HG02981 (cell line): ENCODE data around the gene ARMH3.

ENCODE experiments used
- ATAC-seq: cut with Tn5 transposase; IDR thresholded peaks from one replicate; pipeline ENCODE4 v1.9.1; 2021; ENCODE audit warnings: mild to moderate bottlenecking, moderate library complexity; ENCODE audit not compliant: unreplicated experiment

ARMH3 gene

DNA sequence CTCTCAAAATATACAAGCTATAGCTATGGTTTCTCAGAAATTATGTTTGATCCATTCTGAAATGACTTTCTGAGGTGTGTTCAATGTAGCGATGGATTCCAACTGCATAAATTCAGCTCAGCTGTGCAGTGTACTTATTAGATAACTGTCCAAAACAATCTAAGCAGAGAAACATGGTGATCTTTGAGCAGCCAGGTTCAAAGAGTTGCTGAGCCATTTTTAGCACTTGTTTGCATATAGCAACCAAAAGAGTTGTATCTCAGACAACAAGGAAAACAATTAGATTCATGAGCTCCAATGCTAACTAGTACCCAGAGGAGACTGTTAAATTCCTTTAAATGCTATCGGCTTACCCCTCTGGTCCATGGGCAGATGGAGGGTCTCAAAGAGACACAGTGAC is 196.4 kb downstream of the ARMH3 start:
- ATAC-seq, result no peak

DNA sequence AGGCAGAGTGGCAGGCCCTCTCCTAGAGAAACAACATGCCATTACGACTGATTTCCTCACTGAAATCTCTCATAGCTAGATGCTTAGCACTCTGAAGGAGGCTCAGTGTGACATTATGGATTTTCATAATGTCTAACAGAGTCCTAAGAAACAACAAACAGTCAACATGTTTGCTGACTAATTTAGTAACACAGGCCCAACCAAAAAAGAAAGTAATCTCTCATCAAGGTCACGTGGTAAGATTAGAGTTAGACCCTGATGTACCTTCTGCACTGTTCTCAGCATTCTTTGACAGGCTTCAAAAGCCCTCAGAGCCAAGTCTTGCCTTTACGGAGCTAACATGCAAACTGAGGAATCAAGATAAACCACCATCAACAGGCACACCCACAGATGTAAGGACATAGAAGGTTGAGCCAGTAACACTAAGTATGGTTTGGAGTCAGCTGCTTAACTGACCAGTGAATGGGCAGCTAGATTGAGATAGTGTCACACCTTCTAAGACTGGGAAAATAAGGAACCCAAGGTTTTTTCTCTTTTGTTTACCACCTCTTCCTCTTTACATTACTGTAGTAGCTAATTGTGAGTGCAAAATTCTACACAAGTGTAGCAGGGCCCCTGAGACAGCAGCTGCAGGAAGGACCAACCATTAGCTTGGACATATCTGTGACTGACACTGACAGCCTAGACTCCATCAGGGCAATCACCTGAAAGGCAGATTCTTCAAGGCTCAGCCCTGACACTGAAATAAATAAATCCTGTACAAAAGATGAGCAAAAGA is 197.1 kb downstream of the ARMH3 start:
- ATAC-seq, result peak; percentile 80

DNA sequence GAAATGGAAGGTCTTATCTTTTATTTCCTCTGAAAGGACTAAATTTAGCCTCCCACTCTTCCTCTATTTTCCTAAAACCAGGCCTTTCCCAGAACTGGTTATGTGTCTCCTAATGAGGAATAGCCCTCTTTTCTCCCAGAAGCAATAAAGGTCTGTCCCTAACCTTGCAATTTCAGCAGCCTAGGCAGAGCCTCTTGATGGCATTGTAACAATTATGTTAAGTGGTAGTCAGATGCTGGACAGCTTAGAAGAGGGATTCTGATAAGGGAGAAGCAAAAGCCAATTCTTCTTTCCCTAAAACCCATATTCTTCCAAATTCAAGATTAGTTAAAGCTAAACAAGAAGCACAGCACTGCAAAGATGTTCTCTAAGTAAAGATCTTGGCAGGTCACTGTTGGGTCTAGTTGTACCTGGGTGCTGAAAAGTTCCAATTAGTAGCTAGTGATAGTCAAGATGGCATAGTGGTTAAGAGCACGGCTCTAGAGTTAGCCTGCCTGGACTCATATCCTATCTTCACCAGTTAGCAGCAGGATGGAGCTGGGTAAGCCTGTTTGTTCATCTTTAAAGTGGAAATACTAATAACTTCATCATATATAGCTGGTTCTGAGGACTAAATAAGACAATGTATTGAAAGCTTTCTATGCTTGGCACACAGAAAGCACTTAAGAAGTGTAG is 198.0 kb downstream of the ARMH3 start:
- no peak for ATAC-seq

DNA sequence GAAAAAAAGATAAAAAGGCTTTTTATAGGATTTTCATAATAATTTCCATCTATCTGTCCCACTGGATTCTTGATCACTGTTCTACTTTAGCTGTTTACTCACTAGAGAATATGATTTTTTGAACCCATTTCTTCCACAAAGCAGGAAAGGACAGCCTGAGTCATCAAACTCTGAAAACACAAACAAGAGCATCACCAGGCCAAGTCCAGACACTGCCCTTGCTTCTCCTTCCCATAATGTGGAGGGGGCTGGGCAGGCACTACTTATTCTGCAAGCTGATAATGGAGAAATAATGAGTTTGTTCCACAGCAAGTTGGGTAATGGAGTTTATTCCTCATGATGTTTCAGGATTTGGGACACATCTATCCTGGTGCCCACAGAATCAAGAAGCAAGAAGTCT is 199.3 kb downstream of the ARMH3 start:
- ATAC-seq, result no peak

DNA sequence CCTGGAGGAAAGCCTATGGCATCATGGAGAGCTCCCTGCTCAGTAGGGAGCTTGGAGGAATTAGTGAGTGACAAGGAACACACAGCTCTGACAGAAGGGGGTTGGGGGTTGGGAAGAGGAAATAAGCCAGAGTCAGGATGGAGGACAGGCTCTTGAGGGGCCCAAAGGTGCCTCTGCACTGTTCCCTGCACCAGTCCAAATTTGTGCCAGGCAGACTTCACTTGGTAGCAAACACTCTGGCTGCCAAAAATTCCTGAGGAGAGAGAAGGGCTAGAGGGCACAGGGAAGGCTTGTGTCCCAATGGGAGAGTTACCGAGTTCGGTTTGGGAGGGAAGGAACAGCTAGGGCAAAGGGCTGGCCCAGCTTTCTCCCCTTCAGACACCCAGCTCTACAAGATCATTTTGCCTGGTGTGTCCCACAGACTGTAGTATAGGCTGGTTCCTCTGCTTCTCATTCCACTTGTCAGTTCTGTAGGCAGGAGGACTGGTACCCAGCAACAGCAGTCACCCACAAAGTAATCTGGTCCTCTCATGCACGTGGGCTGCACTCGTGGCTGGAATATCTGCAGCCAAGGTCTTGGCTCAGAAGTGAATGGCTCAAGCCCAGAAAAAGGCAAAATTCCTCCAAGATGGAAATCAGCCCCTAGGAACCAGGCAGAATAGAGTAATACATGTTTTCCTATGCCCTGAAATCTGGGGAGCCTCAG is 204.4 kb downstream of the ARMH3 start:
- no peak for ATAC-seq

DNA sequence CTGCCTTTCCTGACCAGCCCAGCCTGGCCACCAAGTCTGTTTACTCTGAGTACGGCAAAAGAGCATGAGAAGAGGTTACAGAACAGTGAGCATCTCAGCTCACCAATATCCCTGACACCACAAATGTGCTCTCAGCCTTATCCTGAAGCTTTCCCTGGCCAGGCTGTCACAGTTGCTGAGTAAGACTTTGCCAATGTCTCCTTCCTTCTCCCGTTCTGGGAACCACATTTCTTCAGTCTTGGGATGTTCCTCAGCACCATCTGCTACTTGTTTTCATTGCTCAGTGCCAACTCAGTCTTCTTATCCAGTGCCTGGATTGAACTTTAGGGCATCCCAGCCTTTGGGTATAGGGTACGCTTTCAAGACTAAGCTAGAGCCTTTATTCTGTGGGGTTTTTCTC is 205.2 kb downstream of the ARMH3 start:
- ATAC-seq, result no peak

DNA sequence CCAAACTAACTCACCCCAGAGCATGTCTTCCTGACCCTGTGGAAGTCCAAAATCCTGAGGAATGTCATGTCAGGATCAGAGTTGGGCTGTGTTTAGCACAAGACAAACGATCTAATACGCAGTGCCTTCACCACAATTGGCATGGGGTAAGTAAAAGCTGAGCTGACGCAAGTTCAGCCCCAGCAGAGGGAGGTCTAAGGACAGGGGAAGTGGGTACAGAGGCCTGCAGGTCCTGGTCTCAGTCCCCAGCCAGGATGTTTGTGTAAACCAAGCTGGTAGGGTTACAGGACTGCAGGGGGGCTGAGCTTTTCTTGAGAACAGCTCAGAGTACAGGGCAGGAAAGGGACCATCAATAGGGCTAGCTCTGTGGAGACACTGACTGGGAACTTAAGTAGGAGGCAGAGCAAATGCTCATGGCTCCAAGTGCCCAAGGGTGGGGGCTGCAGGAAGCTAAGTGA is 207.1 kb downstream of the ARMH3 start:
- ATAC-seq, result no peak

DNA sequence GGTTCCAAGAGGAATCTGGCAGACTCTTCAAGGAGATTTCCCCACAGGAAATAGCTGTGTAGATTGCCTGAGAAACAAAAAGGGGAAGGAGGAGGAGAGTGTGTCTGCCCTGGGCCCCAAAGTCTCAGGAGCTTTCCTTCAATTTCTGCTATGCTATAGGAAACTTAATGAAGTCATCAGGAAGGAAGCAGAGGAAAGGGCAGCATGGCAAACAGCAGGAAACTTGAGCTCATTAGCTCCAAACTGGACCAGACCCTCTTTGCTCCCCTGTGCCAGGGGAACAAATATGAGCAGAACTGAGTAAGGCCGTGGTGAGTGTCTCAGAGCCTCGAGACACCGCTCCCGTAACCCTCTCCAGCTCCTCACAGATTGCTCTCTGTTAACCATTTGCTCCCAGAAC is 207.6 kb downstream of the ARMH3 start:
- ATAC-seq, result no peak

DNA sequence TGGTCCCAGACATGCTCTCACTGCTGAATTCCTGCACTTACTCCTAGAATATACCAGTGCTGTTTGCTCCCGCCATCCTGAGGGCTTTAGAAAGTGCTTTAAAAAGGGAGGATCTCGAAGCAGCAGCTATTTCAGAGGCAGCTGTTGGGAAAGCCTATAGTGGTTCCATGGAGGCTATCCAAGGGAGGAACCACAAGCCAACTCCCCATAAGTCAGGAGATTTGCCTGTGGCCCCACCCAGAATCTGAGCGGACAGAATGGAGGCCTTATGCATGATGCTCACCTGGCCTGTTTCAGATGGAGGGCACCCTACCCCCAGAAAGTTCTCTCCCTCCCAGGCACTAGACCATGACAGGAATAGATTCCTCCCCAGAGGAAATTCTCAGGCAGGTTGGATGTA is 210.1 kb downstream of the ARMH3 start:
- ATAC-seq, result no peak

DNA sequence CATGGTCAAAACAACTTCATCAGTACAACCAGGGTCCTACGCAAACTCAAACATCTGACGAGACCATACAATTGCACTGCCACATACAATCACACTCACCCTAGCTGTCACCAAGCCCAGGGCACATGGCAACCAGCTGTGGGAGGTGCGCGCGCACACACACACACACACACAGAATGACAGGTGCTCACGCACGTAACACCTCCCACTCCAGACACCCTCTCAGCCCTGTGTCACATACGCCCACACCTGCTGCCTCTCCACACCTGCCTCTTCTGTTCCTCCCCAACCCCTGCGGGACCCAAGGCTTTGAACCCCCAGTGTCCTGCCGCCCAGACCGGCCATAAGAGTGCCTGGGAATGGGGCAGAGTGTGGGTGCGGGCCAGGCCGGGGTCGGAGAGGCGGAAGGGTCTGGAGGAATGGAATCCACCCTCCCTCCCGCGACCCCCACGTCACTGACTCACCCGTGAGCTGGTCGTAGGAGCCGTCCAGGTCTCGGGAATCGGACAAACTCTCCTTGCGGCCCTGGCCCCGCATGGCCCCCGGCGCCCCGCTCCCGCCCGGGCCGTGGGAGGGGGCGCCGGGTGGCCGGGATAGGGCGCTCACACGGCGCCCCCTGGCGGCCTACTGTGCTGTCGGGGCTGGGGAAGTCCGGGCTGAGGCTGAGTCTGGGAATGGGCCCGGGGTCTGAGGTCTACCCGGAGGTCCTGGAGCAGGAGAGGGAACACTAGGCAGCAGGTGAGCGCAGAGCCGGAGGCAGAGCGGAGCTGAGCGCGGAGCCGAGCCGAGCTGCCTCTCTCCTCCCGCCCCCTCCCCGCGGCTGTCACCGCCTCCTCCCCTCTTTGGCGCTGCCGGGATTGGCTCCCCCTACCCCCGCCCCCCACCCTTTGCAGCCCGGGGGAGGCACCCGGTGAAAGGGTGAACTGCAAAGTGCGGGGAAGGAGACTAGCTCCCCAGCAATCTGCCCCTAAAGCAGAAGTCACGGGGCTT is 212.6 kb downstream of the ARMH3 start, which contains the start of gene KCNIP2:
Gene KCNIP2 (minus strand): TSS at position 769 of the 990 bp plus-strand sequence. CDS start 232 bp downstream, at position 537.
- ATAC-seq, result no peak

DNA sequence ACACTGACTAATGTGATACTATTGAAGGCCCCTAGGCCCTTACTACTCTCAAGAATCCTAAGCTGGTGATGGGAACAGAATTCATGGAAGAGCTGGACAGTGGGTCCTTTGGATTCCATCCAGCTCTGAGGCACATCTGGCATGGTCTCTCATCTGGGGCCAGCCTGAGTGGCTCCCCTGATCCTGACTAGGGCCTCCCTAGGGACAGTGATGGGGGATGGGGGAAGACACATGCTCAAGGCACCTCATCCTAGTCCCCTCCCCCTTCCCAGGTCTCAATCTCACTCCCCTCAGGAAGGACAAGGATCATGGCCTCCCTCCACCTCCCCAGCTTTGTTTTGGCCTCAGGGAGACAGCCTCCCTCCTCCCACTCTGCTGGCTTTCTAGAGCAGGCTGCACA is 214.1 kb downstream of the ARMH3 start:
- no peak for ATAC-seq

DNA sequence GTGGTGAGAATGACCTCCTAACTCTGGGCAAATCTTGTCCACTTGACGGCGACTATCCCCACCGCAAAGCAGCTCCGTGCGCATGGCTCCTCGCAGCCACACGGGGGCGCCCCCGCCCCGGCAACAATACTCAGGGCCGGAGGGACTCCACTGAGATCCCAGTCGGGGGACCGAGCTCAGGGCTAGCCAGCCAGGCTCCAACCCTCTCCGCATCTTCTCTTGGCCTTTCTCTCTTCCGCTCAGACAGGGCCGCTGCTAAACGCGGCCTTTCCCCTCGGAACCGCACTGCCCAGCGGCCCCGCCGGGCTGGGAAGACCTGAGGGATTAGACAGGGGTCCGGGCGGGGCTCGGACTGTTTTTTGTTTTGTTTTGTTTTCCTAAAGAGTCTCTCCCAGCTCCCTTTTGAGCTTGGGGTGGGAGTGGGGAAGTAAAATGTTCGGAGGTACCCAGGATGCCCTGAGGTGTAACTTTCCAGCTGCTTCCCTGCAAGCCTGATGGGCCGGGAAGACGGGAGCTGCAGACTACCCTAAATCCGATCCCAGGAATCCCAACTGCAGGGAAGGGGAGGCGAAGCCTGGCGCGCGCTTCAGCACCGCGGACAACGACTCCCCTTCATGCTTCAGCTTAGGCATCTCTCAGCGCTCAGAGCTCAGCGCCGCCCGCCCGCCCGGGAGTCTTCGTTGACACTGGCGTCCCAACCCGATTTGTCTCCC is 215.1 kb downstream of the ARMH3 start:
- peak; percentile 59 for ATAC-seq

DNA sequence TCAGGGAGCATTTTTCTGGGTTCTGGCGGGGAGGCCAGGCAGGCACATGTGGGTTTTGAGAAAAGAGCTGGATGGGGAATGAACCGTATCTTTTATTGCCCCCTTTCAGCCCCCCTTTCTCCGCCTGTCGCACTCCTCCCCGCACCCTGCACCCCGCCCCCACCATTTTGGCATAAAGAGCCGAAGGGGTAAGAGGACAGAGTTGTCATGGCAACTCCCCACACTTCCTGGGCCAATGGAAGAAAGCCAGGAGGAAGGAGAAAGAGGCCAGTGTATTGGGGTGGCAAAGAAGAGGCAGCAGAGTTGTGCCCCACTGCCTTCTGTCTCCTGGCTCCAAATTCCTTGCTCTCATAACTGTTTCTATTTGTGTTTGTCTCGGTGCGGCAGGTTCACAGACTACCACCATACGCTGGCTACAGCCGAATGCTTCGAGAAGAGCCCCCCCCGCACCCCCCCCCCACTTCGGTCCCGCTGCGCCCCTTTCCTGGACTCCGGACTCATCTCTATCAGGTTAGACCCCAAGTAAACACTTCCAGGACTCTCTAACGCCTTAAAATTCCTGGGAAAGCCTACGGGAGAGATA is 215.8 kb downstream of the ARMH3 start:
- no peak for ATAC-seq

DNA sequence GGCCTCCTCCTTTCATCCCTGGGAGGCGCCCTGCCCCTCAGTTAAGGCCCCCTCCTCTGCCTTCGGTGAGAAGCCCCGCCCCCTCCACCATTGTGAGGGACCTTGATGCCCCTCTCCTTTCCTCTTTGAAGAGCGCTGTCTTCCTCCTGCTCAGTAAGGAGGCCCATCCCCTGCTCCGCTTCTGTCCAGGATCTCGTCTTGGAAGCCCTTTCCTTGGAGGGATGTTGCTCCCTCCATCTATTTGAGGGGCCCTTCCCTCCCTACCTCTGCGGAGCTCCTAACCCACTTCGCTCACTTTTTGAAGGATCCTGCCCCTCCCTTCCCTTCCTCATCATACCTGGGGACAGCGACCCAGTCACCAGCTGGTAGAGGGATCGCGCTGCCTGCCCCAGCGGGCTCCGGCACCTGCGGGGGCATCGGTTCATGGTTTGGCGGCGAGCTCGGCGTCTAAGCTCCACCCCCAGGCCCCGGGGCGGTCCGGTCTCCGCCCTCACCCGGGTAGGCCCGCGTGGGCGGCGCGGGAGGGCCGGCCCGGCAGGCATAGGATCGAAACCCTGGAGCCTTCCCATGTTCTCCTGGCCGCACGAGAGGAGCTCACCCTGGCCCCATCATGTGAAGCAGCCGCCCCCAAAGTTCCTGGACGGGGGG is 216.4 kb downstream of the ARMH3 start:
- no peak for ATAC-seq

DNA sequence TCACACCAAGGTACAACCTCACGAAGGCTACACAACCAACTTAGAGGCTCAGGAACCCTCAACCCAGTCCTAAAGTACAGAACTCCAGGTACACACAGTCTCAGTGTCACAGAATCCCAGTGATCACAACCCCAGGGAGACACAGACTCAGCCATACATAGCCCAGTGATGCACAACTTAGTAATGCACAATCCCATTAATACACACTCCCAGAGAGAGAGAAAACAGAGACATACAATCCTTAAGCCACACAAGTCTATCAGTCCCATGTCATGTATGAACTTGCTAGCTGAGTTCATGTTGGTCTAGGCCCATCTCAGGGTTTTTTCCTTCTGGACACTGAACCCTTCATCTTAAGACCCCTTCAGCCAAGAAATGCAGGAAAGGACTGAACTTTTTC is 217.0 kb downstream of the ARMH3 start:
- ATAC-seq, result no peak

DNA sequence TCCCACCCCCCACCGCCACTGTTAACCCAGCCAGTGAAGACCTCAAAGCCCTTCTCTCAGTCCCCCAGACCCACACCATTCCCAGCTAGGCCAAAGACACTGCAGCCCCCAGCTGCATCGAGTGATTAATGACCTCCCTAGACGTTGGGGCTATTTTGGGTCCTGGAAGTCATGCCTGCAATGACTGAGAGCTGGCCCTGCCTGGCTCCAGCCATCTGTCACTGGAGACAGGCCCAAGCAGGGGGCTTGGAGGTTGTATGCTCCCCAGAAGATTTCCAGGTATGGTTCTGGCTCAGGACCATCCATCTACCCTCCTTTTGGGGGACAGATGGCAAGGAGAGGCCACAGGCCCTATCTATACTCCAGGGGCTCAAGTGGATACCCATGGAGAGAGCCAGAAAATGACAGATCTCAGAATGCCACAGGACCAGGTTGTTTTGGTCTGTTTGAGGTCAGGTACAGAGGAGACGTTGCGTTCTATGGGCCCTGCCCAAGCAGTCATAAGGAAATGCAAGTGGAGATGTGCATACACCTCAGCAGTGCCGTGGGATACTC is 217.5 kb downstream of the ARMH3 start:
- no peak for ATAC-seq

DNA sequence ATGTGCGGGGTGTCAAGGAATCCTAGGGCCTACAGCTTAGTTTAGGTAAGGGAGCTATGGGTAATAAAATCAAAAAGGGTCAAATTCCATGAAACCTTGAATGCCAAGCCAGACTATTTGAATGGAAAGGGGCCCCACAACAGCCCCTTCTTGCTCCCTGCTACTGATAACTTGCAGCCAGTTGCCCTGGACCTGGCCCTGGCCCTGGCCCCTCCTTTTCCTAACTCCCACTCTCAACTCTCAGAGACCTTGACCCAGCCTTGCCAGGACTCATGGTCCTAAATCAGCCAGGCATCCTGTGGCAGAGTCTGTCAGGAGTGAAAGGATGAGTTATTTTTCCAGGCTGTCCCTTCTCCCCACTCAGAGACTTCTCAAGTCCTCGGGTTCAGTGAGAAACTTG is 218.2 kb downstream of the ARMH3 start:
- no peak for ATAC-seq

DNA sequence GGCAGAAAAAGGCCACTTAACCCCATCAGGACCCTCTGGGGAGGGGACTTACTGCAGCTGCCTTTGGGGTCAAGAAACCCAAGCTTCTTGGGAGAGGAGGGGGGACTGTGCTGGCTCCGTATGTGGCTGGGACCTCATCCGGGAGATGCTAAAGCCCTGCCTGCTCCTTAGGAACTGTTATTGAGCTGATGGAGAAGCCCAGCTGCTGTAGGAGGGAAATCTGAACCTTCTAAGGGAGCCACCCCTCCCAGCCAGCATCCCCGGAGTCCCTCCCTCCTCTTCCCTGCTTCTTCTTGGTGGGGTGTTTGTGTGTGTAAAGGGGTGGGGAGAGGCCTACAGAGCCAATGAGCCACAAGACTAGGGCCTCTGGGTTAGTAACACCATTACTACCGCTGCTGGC is 220.6 kb downstream of the ARMH3 start:
- no peak for ATAC-seq

DNA sequence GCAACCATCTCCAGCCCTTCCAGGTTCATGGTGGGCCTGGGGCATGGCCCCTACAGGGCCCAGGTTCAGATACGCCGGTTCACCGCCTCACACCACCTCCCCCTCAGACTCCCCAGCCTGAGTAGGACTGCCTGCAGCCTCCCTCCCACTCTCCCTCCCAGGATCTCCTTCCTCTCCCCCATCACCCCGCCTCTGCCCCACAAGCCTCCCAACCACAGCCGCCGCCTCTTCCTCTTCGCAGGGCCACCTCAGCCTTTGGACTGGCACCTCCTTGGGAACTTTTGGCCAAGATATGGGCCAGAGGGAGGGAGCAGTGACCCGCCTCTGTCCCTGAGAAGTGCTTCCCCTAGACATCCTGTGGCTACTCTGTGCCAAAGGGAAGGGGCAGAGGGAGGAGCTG is 221.6 kb downstream of the ARMH3 start:
- no peak for ATAC-seq
